ENCODE data around the gene MYO16. TPM values are rescaled to one million over a fixed set of nuclear protein-coding genes. Genes with fewer than 3 reads are reported as not detected.

The MYO16 gene
- polyA plus RNA-seq, 2 of the 4 experiments (the other 2 are of a cell fraction): 0.03 to 0.06 TPM

DNA sequence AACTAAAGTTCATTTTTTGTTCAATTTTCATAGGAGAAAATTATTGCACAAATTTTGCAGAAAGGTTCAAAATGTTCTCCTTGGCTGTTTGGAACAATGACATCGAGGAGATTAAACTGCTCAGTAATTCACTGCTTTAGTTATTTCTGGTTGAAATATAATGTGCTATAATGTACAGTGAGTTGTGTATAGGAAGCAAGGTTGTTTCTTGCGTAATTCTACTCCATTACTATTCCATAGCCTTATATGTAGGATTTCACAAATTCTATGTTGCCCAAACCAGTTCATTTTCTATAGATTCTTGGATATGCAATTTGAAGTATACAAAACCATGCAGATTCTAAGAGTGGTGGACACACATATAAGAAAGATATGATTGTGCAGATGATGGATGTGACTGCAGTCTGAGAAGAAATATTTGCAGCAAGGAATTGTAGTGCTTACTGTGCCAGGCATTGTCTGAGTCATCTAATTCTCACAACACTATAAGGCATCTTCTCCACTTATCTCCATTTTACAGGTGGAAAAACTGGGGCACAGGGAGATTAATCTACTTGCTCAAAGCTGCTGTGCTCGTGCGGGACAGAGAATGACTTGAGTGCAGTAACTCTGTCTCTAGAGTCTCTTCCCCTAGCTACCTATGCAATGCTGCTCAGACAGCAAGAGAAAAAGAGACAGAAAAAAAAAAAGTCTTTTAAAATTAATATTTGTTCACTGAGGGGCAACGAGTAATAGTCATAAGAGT lies 515.5 kb downstream of the MYO16 start:
- no peak overlapping the region for H3K4me3 ChIP-seq
- H3K4me1 ChIP-seq: peaks cover 42% of the 10 kb centered on the region
- no peaks in the 10 kb centered on the region for H3K9me3 ChIP-seq
- ATAC-seq (peak in 1 of 2 experiments; percentile 16; a peak in 3 of 6 replicates), FAIRE-seq (no peak), DNase-seq (ENCODE audit: low read depth in 1 of 2, low spot score in 1 of 2) (no peak)
- peak overlapping the region; percentile 21 to 96 for H3K27ac ChIP-seq
- TF ChIP-seq CEBPB (IDR thresholded peaks at IDR 0.05) (peak in 1 of 2 experiments; percentile 76; a peak in 2 of 4 replicates), BHLHE40 (IDR thresholded peaks at IDR 0.05; ENCODE audit: low read depth, low read length) (no peak)
- ChIA-PET POLR2A (no interaction called here), CTCF (interaction anchor here (0.7 to 1.9 kb wide), 5 partner anchors 10 to 640 kb away, joined by 3 to 5 read pairs (median 4); no protein-coding TSS in a partner anchor)
- WGBS (ENCODE audit: missing lambda C conversion rate): 56% methylated on average over 5 of the region's 5 CpGs
- peak overlapping the region; percentile 78; the same call in 2 of the 3 replicates for H3K4me2 ChIP-seq

DNA sequence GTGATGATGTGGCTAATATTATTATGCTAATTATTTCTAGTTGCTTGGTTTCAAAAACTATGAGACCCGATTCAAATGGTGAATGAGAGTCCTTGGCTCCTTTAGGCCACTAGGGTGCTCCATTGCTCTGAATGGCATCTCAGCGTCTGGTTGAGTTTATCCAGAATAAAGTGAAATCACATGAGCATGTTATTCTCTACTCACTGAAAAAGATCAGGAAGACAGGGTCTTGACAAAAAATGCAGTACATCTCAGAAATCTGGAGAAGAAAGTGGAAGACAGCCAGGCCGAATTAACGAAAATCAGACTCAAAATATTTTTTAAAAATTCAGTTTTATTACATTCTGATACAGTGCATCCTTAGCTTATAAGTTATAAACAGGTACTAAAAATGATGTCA lies 516.2 kb downstream of the MYO16 start:
- peak overlapping the region; percentile 78 for H3K4me2 ChIP-seq
- DNase-seq (ENCODE audit: low read depth in 1 of 2, low spot score in 1 of 2) (peak; percentile 49 to 78), FAIRE-seq (peak; percentile 7), ATAC-seq (peak; percentile 67 to 82; a peak in 4 of 6 replicates)
- TF ChIP-seq BHLHE40 (IDR thresholded peaks at IDR 0.05; ENCODE audit: low read depth, low read length) (no peak), RNF2 (IDR thresholded peaks at IDR 0.05; ENCODE audit: borderline replicate concordance, low read depth) (no peak), SMC3 (IDR thresholded peaks at IDR 0.05) (peak; percentile 78), RAD21 (conservative IDR thresholded peaks at IDR 0.05 in 1 of 2, IDR thresholded peaks at IDR 0.05 in 1 of 2) (peak; percentile 86 to 93), FOSB (CRISPR knock-in tag; IDR thresholded peaks at IDR 0.05) (no peak), HEYL (CRISPR knock-in tag; IDR thresholded peaks at IDR 0.05) (no peak), ESRRA (IDR thresholded peaks at IDR 0.05; ENCODE audit: borderline replicate concordance, low read length) (no peak), CHD2 (IDR thresholded peaks at IDR 0.05; ENCODE audit: low read length, partially characterized antibody) (no peak)
- TF ChIP-seq, protein P1, sequence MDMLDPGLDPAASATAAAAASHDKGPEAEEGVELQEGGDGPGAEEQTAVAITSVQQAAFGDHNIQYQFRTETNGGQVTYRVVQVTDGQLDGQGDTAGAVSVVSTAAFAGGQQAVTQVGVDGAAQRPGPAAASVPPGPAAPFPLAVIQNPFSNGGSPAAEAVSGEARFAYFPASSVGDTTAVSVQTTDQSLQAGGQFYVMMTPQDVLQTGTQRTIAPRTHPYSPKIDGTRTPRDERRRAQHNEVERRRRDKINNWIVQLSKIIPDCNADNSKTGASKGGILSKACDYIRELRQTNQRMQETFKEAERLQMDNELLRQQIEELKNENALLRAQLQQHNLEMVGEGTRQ (IDR thresholded peaks at IDR 0.05): no peak
- TF ChIP-seq, protein P2, sequence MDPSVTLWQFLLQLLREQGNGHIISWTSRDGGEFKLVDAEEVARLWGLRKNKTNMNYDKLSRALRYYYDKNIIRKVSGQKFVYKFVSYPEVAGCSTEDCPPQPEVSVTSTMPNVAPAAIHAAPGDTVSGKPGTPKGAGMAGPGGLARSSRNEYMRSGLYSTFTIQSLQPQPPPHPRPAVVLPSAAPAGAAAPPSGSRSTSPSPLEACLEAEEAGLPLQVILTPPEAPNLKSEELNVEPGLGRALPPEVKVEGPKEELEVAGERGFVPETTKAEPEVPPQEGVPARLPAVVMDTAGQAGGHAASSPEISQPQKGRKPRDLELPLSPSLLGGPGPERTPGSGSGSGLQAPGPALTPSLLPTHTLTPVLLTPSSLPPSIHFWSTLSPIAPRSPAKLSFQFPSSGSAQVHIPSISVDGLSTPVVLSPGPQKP (IDR thresholded peaks at IDR 0.05; ENCODE audit: low read depth, low read length): no peak
- TF ChIP-seq, protein P3, sequence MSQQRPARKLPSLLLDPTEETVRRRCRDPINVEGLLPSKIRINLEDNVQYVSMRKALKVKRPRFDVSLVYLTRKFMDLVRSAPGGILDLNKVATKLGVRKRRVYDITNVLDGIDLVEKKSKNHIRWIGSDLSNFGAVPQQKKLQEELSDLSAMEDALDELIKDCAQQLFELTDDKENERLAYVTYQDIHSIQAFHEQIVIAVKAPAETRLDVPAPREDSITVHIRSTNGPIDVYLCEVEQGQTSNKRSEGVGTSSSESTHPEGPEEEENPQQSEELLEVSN (IDR thresholded peaks at IDR 0.05; ENCODE audit: borderline replicate concordance, low read depth): no peak
- TF ChIP-seq, protein P4, sequence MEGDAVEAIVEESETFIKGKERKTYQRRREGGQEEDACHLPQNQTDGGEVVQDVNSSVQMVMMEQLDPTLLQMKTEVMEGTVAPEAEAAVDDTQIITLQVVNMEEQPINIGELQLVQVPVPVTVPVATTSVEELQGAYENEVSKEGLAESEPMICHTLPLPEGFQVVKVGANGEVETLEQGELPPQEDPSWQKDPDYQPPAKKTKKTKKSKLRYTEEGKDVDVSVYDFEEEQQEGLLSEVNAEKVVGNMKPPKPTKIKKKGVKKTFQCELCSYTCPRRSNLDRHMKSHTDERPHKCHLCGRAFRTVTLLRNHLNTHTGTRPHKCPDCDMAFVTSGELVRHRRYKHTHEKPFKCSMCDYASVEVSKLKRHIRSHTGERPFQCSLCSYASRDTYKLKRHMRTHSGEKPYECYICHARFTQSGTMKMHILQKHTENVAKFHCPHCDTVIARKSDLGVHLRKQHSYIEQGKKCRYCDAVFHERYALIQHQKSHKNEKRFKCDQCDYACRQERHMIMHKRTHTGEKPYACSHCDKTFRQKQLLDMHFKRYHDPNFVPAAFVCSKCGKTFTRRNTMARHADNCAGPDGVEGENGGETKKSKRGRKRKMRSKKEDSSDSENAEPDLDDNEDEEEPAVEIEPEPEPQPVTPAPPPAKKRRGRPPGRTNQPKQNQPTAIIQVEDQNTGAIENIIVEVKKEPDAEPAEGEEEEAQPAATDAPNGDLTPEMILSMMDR (IDR thresholded peaks at IDR 0.05): peak; percentile 74
- TF ChIP-seq, protein P5, sequence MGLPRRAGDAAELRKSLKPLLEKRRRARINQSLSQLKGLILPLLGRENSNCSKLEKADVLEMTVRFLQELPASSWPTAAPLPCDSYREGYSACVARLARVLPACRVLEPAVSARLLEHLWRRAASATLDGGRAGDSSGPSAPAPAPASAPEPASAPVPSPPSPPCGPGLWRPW (IDR thresholded peaks at IDR 0.05): no peak
- POLR2A ChIA-PET: interaction anchor here (1.0 to 1.5 kb wide), 2 partner anchors 127 to 636 kb away, joined by 3 read pairs; no protein-coding TSS in a partner anchor
- peak overlapping the region; percentile 73 to 96 for H3K27ac ChIP-seq
- whole genome bisulfite sequencing (ENCODE audit: missing lambda C conversion rate): 0% methylated on average over 4 of the region's 4 CpGs
- no peak overlapping the region for H3K4me3 ChIP-seq
- H3K4me1 ChIP-seq: peaks cover 42% of the 10 kb centered on the region
- no peaks in the 10 kb centered on the region for H3K9me3 ChIP-seq
- CTCF ChIA-PET: interaction anchor here (0.6 to 1.9 kb wide), 18 partner anchors 8 to 971 kb away, joined by 3 to 8 read pairs (median 3); no protein-coding TSS in a partner anchor

DNA sequence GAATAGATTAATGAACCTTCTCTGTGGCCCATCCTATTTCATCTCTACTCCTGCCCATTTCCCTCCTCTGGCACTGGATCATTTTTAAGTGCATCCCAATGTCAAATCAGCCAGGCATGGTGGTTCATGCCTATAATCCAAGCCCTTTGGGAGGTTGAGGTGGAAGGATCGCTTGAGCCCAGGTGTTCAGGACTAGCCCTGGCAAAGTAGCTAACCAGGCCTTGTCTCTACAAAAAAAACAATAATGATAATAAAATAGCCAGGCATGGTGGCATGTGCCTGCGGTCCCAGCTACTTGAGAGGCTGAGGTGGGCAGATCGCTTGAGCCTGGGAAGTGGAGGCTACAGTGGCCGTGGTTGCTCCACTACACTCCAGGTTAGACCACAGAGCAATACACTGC lies 517.0 kb downstream of the MYO16 start:
- peak overlapping the region; percentile 78 for H3K4me2 ChIP-seq
- no peaks in the 10 kb centered on the region for H3K9me3 ChIP-seq
- TF ChIP-seq POLR2A (IDR thresholded peaks at IDR 0.05; ENCODE audit: low read length): no peak
- TF ChIP-seq JUN (IDR thresholded peaks at IDR 0.05): no peak
- POLR2A ChIA-PET: interaction anchor here (1.0 to 1.5 kb wide), 2 partner anchors 126 to 635 kb away, joined by 3 read pairs; no protein-coding TSS in a partner anchor
- H3K4me1 ChIP-seq: peaks cover 46% of the 10 kb centered on the region
- 82% methylated on average over 4 of the region's 4 CpGs for WGBS (ENCODE audit: missing lambda C conversion rate)
- FAIRE-seq: no peak
- CTCF ChIA-PET: interaction anchor here (0.6 to 1.9 kb wide), 18 partner anchors 8 to 971 kb away, joined by 3 to 8 read pairs (median 3); no protein-coding TSS in a partner anchor
- no peak overlapping the region for H3K4me3 ChIP-seq
- peak overlapping the region; percentile 95 to 96 for H3K27ac ChIP-seq
- ATAC-seq: no peak
- no peak for DNase-seq (ENCODE audit: low read depth in 1 of 2, low spot score in 1 of 2)
